SU-DHL-6 (cell line): ENCODE data around the gene EPHA7.

Experiments used
- H2AFZ ChIP-seq: fragments of 200-600 bp; sonication (generic); 2 replicates; pipeline ENCODE4 v1.6.1; 2014; ENCODE audit warnings: low read depth, mild to moderate bottlenecking, moderate library complexity, mixed read lengths, antibody characterized with exemption, low read length; ENCODE audit not compliant: severe bottlenecking
- H3F3A ChIP-seq: fragments of 200-600 bp; shearing (Covaris generic); 2 replicates; pipeline ENCODE4 v1.6.0; 2016; ENCODE audit warnings: antibody characterized with exemption, mild to moderate bottlenecking; ENCODE audit not compliant: insufficient read depth
- H3K27ac ChIP-seq: fragments of 200-600 bp; sonication (generic); 2 replicates; pipeline ENCODE4 v1.5.1; 2016; ENCODE audit warnings: low read depth, mild to moderate bottlenecking, low read length, moderate library complexity, mixed read lengths
- H3K27me3 ChIP-seq: fragments of 200-600 bp; sonication (generic), shearing (Covaris generic); 2 replicates; pipeline ENCODE4 v1.6.0; 2014; ENCODE audit warnings: mild to moderate bottlenecking, low read length
- H3K36me3 ChIP-seq: fragments of 200-600 bp; sonication (generic); 2 replicates; pipeline ENCODE4 v1.6.1; 2014; ENCODE audit warnings: mild to moderate bottlenecking, low read length, mixed read lengths
- H3K4me2 ChIP-seq: fragments of 300-600, 200-600 bp; shearing (Covaris generic), sonication (generic); 2 replicates; pipeline ENCODE4 v1.6.0; 2014; ENCODE audit warnings: low read length, low read depth, mild to moderate bottlenecking; ENCODE audit not compliant: poor library complexity, severe bottlenecking
- H3K4me3 ChIP-seq: fragments of 200-600 bp; sonication (generic); 2 replicates; pipeline ENCODE4 v1.5.1; 2014; ENCODE audit warnings: antibody characterized with exemption, low read length, mild to moderate bottlenecking, mixed read lengths; ENCODE audit not compliant: insufficient read depth, poor library complexity, severe bottlenecking
- H3K79me2 ChIP-seq: fragments of 200-600 bp; sonication (generic); 2 replicates; pipeline ENCODE4 v1.6.1; 2014; ENCODE audit warnings: mild to moderate bottlenecking, low read length, moderate library complexity; ENCODE audit not compliant: insufficient read depth
- H3K9ac ChIP-seq: fragments of 200-600 bp; sonication (generic); 2 replicates; pipeline ENCODE4 v1.7.0; 2014; ENCODE audit warnings: mild to moderate bottlenecking, low read length
- H3K9me2 ChIP-seq: fragments of 200-600 bp; sonication (generic); replicated peaks from 2 replicates; pipeline ENCODE4 v1.6.1; 2014; ENCODE audit warnings: low read length; ENCODE audit not compliant: insufficient read depth
- H3K9me3 ChIP-seq: fragments of 200-600 bp; sonication (generic); 2 replicates; pipeline ENCODE4 v1.6.1; 2014; ENCODE audit warnings: low read length, mixed read lengths; ENCODE audit not compliant: insufficient read depth
- H4K20me1 ChIP-seq: fragments of 200-600 bp; sonication (generic); 2 replicates; pipeline ENCODE4 v1.6.1; 2014; ENCODE audit warnings: low read depth, mild to moderate bottlenecking, antibody characterized with exemption, low read length, moderate library complexity, mixed read lengths
- CTCF ChIP-seq: fragments of 200-600 bp; sonication (generic); IDR thresholded peaks from one replicate; pipeline ENCODE4 v1.5.1; 2017; ENCODE audit warnings: antibody characterized with exemption, mild to moderate bottlenecking, low read length, moderate library complexity; ENCODE audit not compliant: insufficient read depth, poor library complexity, severe bottlenecking
- EZH2phosphoT487 ChIP-seq: fragments of 200-600 bp; sonication (generic), shearing (Covaris generic); conservative IDR thresholded peaks from 2 replicates; pipeline ENCODE4 v1.6.1; 2018; ENCODE audit warnings: mild to moderate bottlenecking, antibody characterized with exemption, low read length, moderate library complexity, mixed read lengths

The EPHA7 gene

DNA sequence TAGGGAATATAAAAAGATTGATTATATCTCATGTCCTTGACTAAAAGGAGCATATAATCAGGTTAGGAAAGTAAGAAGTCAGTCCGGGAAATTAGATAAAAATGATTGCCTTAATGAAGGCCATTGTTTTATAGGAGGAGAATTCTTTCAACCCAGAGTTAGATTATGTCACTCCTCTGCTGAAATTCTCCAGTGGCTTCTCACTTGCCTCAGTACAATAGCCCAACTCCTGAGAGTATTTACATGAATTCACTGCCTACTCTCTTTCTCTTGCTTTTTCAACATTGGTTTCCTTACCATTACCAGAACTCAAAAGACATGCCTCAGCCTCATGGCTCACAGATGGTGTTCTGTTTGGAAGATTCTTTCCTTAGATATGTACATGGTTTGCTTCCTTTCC is 114.9 kb downstream of the EPHA7 start:
- Histone ChIP-seq H3F3A (no peaks in the 10 kb centered on the region), H3K79me2 (no peaks in the 10 kb centered on the region), H3K9me3 (no peaks in the 10 kb centered on the region), H3K4me3 (no peak overlapping the region), H2AFZ (no peak overlapping the region), H3K9me2 (no peaks in the 10 kb centered on the region), H3K27me3 (no peaks in the 10 kb centered on the region), H3K9ac (no peak overlapping the region), H3K36me3 (no peaks in the 10 kb centered on the region), H4K20me1 (no peaks in the 10 kb centered on the region), H3K4me2 (no peak overlapping the region), H3K27ac (no peak overlapping the region)
- TF ChIP-seq EZH2phosphoT487, result no peak
- no peak for TF ChIP-seq CTCF

- H4K20me1 ChIP-seq, result no peaks in the 10 kb centered on the region
- H3K79me2 ChIP-seq, result no peaks in the 10 kb centered on the region
- no peaks in the 10 kb centered on the region for H3K27me3 ChIP-seq
- TF ChIP-seq CTCF (no peak), EZH2phosphoT487 (no peak)
- H3K9me2 ChIP-seq, result no peaks in the 10 kb centered on the region
- no peaks in the 10 kb centered on the region for H3K9me3 ChIP-seq
- no peaks in the 10 kb centered on the region for H3F3A ChIP-seq
- H2AFZ ChIP-seq, result no peak overlapping the region
- no peaks in the 10 kb centered on the region for H3K36me3 ChIP-seq
- H3K4me3 ChIP-seq, result no peak overlapping the region
- no peak overlapping the region for H3K9ac ChIP-seq
- H3K4me2 ChIP-seq, result no peak overlapping the region
- no peak overlapping the region for H3K27ac ChIP-seq
Observed at GRCh38 chr6:93300661-93301060, 118.7 kb downstream of the EPHA7 start.

DNA sequence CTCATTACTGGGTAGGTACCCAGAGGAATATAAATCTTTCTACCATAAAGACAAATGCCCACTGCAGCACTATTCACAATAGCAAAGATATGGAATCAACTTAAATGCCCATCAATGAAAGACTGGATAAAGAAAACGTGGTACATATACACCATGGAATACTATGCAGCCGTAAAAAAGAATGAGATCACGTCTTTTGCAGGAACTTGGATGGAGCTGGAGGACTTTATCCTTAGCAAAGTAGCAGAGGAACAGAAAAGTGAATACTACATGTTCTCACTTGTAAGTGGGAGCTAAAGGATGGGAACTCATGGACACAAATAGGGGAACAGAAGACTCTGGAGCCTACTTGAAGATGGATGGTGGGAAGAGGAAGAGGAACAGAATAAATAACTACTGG is 119.7 kb downstream of the EPHA7 start:
- Histone ChIP-seq H4K20me1 (no peaks in the 10 kb centered on the region), H3K9me3 (no peaks in the 10 kb centered on the region), H2AFZ (no peak overlapping the region), H3K27ac (no peak overlapping the region), H3K4me2 (no peak overlapping the region), H3K79me2 (no peaks in the 10 kb centered on the region), H3K9ac (no peak overlapping the region), H3K27me3 (no peaks in the 10 kb centered on the region), H3K9me2 (no peaks in the 10 kb centered on the region), H3K4me3 (no peak overlapping the region), H3F3A (no peaks in the 10 kb centered on the region), H3K36me3 (no peaks in the 10 kb centered on the region)
- TF ChIP-seq CTCF, result no peak
- no peak for TF ChIP-seq EZH2phosphoT487

GRCh38 chr6:93295631-93296030 is 123.7 kb downstream of the EPHA7 start:
- Histone ChIP-seq H3K9me3 (no peaks in the 10 kb centered on the region), H3K36me3 (no peaks in the 10 kb centered on the region), H3K9ac (no peak overlapping the region), H4K20me1 (no peaks in the 10 kb centered on the region), H3K79me2 (no peaks in the 10 kb centered on the region), H2AFZ (no peak overlapping the region), H3K4me3 (no peak overlapping the region), H3K27me3 (no peaks in the 10 kb centered on the region), H3K4me2 (no peak overlapping the region), H3K27ac (no peak overlapping the region), H3F3A (no peaks in the 10 kb centered on the region), H3K9me2 (no peaks in the 10 kb centered on the region)
- TF ChIP-seq CTCF (no peak), EZH2phosphoT487 (no peak)
